Caki2 (cell line): ENCODE data around the gene PIP5K1A. TPM values are rescaled to one million over a fixed set of nuclear protein-coding genes. Genes with fewer than 3 reads are reported as not detected.

ENCODE experiments used
- DNase-seq: peaks from one replicate; pipeline ENCODE4 v3.0.0-alpha.2; 2015; ENCODE audit warnings: low read depth
- in situ Hi-C: cut with HindIII; loops from 2 replicates; pipeline ENCODE4 v1.10.0; 2016; ENCODE audit warnings: low sequenced_read_pairs, low pct_unique_long_range_greater_than_20kb, mixed read lengths
- total RNA-seq: library from RNA; depleted of rRNA; stranded (reverse); fragments of >200 nt; shearing (Covaris generic); gene quantifications from 2 replicates; pipeline ENCODE4 v1.2.3, GENCODE V29; 2014; ENCODE audit warnings: low replicate concordance; rRNA removed

PIP5K1A gene
- total RNA-seq, result 14.0 and 51.9 TPM in 2 replicates

DNA sequence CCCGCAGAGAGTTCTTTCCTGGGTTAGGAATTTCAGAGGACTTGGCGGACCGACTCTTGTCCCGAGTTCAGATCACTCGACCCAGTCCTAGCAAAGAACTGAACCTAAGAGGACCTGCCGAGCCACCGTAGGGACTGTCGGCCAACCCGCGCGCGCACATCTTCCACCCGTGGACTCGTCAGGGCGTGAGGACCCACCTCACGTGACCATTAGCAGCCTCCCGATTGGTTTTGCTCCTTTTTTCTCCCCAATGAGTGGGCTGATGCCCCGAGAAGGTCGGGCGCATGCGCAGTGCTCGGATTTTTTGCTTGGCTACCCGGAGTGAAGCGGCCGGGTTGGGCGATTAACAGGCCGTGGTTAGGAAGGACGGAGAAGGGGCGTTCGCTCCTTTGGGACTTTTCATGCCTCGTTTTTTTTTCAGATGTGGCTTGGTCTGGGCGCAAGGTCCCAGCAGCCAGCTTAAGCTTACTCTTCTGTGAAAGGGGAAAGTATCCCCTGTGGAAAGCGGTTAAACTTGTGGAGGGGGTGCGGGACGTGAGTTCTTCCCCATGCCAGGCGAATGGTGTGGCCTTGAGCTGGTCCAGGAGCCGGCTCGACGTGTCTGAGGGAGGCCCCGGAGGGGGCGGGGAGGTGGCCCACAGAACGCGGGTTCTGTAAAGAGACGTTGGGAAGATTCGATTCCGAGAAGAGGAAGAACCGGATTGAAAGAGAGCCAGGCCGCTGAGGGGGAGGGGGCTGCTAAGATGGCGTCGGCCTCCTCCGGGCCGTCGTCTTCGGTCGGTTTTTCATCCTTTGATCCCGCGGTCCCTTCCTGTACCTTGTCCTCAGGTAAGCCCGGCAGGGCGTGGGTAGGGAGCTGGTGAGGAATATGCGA, at the start of gene PIP5K1A:
TSS of gene PIP5K1A (plus strand) at position 299 of the 874 bp plus-strand sequence. CDS start at position 744, 445 bp downstream.
- in situ Hi-C loops, result no loop called here
- peak; percentile 96 for DNase-seq

- DNase-seq, result no peak
- in situ Hi-C loops, result no loop called here
Observed at GRCh38 chr1:151156515-151156819, 41.9 kb upstream of the PIP5K1A start, which contains the start of gene TNFAIP8L2. TSS of gene TNFAIP8L2 (plus strand) at chr1:151156649. CDS start at chr1:151158698, 2,049 bp downstream.

GRCh38 chr1:151157067-151157531, 41.3 kb upstream of the PIP5K1A start:
- in situ Hi-C loops, result no loop called here
- no peak for DNase-seq

- DNase-seq, result no peak
- in situ Hi-C loops, result no loop called here
Observed at GRCh38 chr1:151158326-151158725, 40.0 kb upstream of the PIP5K1A start.

DNA sequence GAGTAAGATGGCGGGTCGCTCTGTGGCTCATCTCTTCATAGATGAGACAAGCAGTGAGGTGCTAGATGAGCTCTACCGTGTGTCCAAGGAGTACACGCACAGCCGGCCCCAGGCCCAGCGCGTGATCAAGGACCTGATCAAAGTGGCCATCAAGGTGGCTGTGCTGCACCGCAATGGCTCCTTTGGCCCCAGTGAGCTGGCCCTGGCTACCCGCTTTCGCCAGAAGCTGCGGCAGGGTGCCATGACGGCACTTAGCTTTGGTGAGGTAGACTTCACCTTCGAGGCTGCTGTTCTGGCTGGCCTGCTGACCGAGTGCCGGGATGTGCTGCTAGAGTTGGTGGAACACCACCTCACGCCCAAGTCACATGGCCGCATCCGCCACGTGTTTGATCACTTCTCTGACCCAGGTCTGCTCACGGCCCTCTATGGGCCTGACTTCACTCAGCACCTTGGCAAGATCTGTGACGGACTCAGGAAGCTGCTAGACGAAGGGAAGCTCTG, 39.6 kb upstream of the PIP5K1A start:
- in situ Hi-C loops, result no loop called here
- no peak for DNase-seq

DNA sequence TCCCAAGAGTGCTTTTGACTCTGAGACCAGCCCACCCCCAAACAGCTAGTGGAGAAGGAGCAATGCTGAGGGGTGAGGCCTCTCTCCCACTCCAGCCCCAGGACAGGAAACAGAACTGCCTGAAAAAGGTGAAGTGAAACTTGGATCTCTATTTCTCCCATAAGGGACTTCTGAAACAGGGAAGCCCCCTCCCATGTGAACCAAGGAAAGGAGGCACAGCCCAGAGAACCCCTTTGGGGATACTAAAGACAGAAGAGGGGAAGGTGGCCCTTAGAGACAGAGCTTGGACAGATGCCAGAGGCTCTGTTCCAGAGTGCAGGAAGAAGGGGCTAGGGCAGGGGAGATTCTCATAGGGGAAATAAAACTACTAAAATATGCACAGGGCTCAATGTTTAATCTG, 39.0 kb upstream of the PIP5K1A start:
- DNase-seq, result no peak
- in situ Hi-C loops, result no loop called here

GRCh38 chr1:151164732-151165280, 33.5 kb upstream of the PIP5K1A start:
- no peak for DNase-seq
- in situ Hi-C loops, result no loop called here

- in situ Hi-C loops, result no loop called here
- DNase-seq, result no peak
Observed at GRCh38 chr1:151165281-151165737, 33.0 kb upstream of the PIP5K1A start.

GRCh38 chr1:151165738-151166504, 32.4 kb upstream of the PIP5K1A start, which contains the start of the genes LYSMD1 and SCNM1:
TSS of gene LYSMD1 (minus strand) at chr1:151165902. CDS start at chr1:151165258, 644 bp downstream.
TSS of gene SCNM1 (plus strand) at chr1:151166144. CDS start at chr1:151166153, 9 bp downstream.
- DNase-seq, result peak; percentile 97
- in situ Hi-C loops, result no loop called here

GRCh38 chr1:151166505-151166956, 31.8 kb upstream of the PIP5K1A start:
- in situ Hi-C loops, result no loop called here
- peak; percentile 33 for DNase-seq

DNA sequence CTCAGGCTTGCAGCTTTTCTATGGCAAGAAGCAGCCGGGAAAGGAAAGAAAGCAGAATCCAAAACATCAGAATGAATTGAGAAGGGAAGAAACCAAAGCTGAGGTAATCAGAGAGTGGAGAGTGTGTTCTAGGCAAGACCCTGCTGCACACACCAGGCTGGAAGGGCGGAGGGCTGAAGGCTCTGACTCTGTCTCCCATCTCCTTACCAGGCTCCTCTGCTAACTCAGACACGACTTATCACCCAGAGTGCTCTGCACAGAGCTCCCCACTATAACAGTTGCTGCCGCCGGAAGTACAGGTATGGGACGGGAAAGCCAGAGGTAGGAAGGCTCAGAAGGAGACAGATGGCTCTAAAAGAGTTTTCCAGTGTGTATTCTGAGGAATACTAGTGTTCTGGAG, 31.2 kb upstream of the PIP5K1A start:
- in situ Hi-C loops, result no loop called here
- no peak for DNase-seq

- in situ Hi-C loops, result no loop called here
- no peak for DNase-seq
Observed at GRCh38 chr1:151171190-151171589, 27.2 kb upstream of the PIP5K1A start.

DNA sequence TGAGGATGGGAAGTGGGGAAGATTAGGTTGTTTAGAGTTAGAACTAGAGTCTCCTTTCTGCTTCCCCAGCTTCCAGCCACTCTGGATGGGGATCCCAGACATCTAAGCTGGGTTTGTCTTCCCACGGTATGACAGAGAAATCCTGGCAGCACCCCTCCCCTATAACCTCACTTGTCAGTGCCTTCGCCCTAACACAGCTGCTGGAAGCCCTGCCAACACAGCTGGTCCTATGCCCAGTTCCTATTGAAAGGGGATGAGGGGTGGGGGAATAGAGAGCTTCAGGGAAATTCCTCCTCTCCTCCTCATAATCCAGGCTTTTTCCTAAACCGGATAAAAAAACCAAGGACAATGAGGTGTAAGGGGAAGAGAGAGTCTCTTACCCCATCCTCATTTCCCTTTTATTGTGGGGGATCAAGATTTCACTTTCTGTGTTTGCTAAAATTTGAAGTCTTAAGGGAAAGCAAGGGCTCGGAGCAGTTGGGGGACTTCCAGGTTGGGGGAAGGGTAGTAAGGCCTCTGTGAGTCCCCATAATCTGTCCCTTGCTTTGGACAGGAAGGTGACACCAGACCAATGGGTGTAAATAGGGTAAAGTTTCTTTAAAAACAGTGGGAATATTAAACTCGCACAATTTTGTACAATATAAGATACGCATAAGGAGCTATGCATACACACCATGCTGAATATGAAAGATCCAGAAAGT, 23.2 kb upstream of the PIP5K1A start:
- in situ Hi-C loops, result no loop called here
- no peak for DNase-seq

- DNase-seq, result no peak
- in situ Hi-C loops, result no loop called here
Observed at GRCh38 chr1:151175863-151176262, 22.5 kb upstream of the PIP5K1A start, which contains the start of gene TMOD4. TSS of gene TMOD4 (minus strand) at chr1:151175981. CDS start at chr1:151174875, 1,106 bp downstream.

DNA sequence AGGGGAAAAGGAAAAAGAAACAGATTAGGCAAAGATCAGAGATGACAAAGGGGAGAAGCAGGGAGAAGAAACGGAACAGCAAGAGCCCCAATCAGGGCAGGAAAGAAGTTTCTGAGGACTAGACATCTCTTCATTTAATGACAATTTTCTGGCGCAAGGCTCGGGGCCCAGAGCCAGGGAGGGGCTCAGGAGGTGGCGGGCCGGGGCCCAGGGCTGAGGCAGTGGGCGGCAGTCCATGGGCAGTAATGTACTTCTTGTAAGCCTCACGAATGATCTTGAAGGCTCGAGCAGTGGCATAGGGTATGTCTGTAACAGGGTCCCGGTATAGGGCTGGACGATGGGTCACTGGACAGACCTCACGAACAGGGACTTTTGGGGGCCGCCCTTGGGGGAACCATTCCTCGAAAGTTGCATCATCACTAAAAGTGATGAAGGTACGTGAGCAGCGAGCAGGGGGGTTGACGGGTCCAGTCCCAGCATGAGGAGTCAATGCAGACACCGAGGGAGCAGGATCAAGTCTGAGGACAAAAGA, 21.8 kb upstream of the PIP5K1A start:
- in situ Hi-C loops, result no loop called here
- no peak for DNase-seq

GRCh38 chr1:151184211-151184610, 14.1 kb upstream of the PIP5K1A start:
- no peak for DNase-seq
- in situ Hi-C loops, result no loop called here

- DNase-seq, result no peak
- in situ Hi-C loops, result no loop called here
Observed at GRCh38 chr1:151187205-151187604, 11.1 kb upstream of the PIP5K1A start.
